Endothelial cell (in vitro differentiated cells): ENCODE data around the gene OR52N5. TPM values are rescaled to one million over a fixed set of nuclear protein-coding genes. Genes with fewer than 3 reads are reported as not detected.

Experiments
- DNase-seq: peaks from one replicate; pipeline ENCODE4 v3.0.0; 2021; ENCODE audit warnings: low spot score
- H3K27ac Mint-ChIP-seq: one replicate; pipeline ENCODE4 v1.8.0; 2021; ENCODE audit warnings: mixed read lengths, inconsistent platforms; ENCODE audit not compliant: unreplicated experiment
- H3K27me3 Mint-ChIP-seq: one replicate; pipeline ENCODE4 v1.8.0; 2021; ENCODE audit warnings: mild to moderate bottlenecking, moderate library complexity, mixed read lengths, inconsistent platforms; ENCODE audit not compliant: unreplicated experiment
- H3K36me3 Mint-ChIP-seq: one replicate; pipeline ENCODE4 v1.8.0; 2021; ENCODE audit warnings: mild to moderate bottlenecking, low read depth, mixed read lengths, inconsistent platforms; ENCODE audit not compliant: unreplicated experiment
- H3K4me1 Mint-ChIP-seq: one replicate; pipeline ENCODE4 v1.8.0; 2021; ENCODE audit warnings: mild to moderate bottlenecking, mixed read lengths, inconsistent platforms; ENCODE audit not compliant: unreplicated experiment
- H3K4me3 Mint-ChIP-seq: one replicate; pipeline ENCODE4 v1.8.0; 2021; ENCODE audit warnings: mild to moderate bottlenecking, mixed read lengths, inconsistent platforms; ENCODE audit not compliant: unreplicated experiment
- H3K9me3 Mint-ChIP-seq: one replicate; pipeline ENCODE4 v1.8.0; 2021; ENCODE audit warnings: mixed read lengths, inconsistent platforms; ENCODE audit not compliant: unreplicated experiment
- total RNA-seq: library from RNA; stranded (reverse); fragmentation: NEBNext Ultra II Directional; extraction: Animal tissue kit (Norgen Biotek cat#: 25700); gene quantifications from one replicate; pipeline ENCODE4 v1.2.1, GENCODE V29; 2021; ENCODE audit not compliant: unreplicated experiment
- TF ChIP-seq, protein P1 (sequence below): fragments of 200-600 bp; sonication (generic); IDR thresholded peaks from one replicate; pipeline ENCODE4 v1.5.0; 2021; ENCODE audit warnings: antibody characterized with exemption; ENCODE audit not compliant: unreplicated experiment

The OR52N5 gene
- total RNA-seq, 1 donor from 2014 or later: 6.8 TPM

DNA sequence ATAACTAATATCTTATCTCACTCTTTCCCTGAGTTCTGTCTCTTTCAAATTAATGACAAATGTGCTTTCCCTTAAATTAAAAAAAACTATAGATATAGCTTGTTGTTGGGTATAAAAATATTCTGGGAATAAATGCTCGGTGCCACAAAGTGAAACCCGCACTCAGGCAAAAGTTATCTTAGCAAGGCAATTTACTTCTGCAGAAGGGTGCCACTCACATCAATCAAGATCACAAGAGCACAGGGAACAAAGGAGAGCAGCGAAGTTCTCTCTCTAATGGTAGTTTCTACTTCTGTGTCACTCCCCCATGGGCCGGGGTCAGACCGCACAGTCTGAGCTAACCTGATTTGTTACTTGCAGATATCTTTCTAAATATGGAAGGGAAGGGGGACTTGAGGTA is 20.8 kb upstream of the OR52N5 start:
- TF ChIP-seq, protein P1, sequence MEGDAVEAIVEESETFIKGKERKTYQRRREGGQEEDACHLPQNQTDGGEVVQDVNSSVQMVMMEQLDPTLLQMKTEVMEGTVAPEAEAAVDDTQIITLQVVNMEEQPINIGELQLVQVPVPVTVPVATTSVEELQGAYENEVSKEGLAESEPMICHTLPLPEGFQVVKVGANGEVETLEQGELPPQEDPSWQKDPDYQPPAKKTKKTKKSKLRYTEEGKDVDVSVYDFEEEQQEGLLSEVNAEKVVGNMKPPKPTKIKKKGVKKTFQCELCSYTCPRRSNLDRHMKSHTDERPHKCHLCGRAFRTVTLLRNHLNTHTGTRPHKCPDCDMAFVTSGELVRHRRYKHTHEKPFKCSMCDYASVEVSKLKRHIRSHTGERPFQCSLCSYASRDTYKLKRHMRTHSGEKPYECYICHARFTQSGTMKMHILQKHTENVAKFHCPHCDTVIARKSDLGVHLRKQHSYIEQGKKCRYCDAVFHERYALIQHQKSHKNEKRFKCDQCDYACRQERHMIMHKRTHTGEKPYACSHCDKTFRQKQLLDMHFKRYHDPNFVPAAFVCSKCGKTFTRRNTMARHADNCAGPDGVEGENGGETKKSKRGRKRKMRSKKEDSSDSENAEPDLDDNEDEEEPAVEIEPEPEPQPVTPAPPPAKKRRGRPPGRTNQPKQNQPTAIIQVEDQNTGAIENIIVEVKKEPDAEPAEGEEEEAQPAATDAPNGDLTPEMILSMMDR: no peak
- peaks cover 65% of the 10 kb centered on the region for H3K36me3 Mint-ChIP-seq
- H3K4me3 Mint-ChIP-seq: peak overlapping the region; percentile 87
- DNase-seq: no peak
- no peak overlapping the region for H3K27ac Mint-ChIP-seq
- peaks cover 59% of the 10 kb centered on the region for H3K4me1 Mint-ChIP-seq
- H3K27me3 Mint-ChIP-seq: peaks cover 13% of the 10 kb centered on the region
- H3K9me3 Mint-ChIP-seq: peaks cover 15% of the 10 kb centered on the region

DNA sequence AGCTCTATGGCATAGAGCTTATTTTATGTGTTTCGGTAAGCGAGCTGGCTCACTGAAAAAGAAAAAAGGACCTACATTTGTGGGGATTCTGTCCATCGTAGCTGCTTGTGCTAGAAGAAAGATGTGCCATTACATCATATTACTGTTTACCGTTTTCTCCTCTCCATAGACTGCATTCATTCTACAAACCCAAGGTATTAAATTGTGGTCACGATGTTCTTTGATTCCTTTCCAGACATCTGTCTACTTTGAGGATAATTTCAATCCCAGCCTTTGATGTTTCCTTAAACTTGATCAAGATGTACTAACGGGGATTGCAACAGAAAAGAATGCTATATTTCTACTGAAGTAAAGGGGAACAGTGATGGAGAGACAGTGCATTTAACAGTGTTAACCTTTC is 13.4 kb upstream of the OR52N5 start:
- Mint-ChIP-seq H3K36me3 (peaks cover 31% of the 10 kb centered on the region), H3K9me3 (no peaks in the 10 kb centered on the region), H3K4me1 (peaks cover 16% of the 10 kb centered on the region), H3K27me3 (no peaks in the 10 kb centered on the region), H3K27ac (no peak overlapping the region), H3K4me3 (no peak overlapping the region)
- DNase-seq: no peak
- TF ChIP-seq, protein P1: no peak

DNA sequence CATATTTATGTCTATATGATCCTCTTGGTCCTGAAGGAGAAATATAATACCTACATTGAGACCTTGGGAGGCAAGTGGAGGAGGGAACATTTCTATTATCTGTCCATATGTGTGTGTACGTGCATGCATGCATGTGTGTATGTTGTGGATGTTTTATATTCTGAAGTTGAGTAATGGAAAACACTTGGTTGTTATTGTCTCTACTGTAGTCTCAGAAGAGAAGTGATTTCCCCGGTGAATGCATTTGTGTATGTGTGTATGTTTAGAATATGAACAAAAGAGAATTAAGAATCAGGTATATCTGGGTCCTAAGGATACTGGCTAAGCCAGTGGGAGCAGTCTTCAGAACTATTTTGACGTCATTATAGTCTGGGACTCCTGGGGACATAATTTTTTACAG is 8.0 kb upstream of the OR52N5 start, which contains the start of gene OR52N1:
OR52N1 (minus strand) TSS at position 101 of the 400 bp plus-strand sequence. CDS start 2,449 bp downstream, outside the sequence.
- DNase-seq: no peak
- H3K9me3 Mint-ChIP-seq: no peaks in the 10 kb centered on the region
- H3K36me3 Mint-ChIP-seq: peaks cover 30% of the 10 kb centered on the region
- no peak within 1 kb of the TSS for H3K4me3 Mint-ChIP-seq
- H3K4me1 Mint-ChIP-seq: no peaks in the 10 kb centered on the region
- H3K27ac Mint-ChIP-seq: no peak within 1 kb of the TSS
- TF ChIP-seq, protein P1: no peak
- no peaks in the 10 kb centered on the region for H3K27me3 Mint-ChIP-seq

DNA sequence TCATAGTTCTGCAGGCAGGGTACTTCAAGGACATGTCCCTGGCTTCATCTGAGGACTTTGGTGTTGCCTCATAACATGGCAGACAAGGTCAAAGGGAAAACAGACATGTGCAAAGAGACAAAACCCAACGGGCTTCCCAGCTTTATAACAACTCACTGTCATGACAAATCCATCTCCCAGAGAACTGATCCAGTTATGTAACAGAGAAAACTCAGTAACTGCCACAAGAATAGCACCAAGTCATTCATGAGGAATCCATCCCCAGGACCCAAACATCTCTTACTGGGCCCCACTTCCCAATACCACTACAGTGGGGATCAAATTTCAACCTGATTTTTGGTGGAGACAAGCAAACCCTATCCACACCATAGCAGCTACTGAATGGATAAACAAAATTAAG is 16.1 kb downstream of the OR52N5 start:
- no peaks in the 10 kb centered on the region for H3K4me1 Mint-ChIP-seq
- no peak overlapping the region for H3K4me3 Mint-ChIP-seq
- H3K36me3 Mint-ChIP-seq: no peaks in the 10 kb centered on the region
- TF ChIP-seq, protein P1: no peak
- no peak for DNase-seq
- no peaks in the 10 kb centered on the region for H3K27me3 Mint-ChIP-seq
- no peak overlapping the region for H3K27ac Mint-ChIP-seq
- no peaks in the 10 kb centered on the region for H3K9me3 Mint-ChIP-seq

DNA sequence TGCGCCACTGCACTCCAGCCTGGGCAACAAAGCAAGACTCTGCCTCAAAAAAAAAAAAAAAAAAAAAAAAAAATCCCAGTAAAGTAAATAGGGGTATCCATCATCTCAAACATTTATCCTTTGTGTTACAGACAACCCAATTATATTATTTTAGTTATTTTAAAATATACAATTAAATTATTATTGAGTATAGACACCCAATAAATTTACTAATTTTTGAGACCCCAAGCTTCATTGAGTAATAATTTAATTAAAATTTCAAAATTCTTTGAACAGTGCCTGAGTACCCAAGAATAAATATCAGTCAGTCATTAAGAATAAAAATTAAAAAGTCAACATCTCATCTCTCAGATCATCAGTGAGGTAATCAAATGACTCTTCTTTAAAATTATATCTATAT is 29.2 kb downstream of the OR52N5 start, which contains the start of gene OR52N4:
OR52N4 (plus strand) TSS at position 301 of the 400 bp plus-strand sequence. CDS start 498 bp downstream, outside the sequence.
- Mint-ChIP-seq H3K27me3 (no peaks in the 10 kb centered on the region), H3K4me3 (no peak within 1 kb of the TSS), H3K36me3 (peaks cover 4% of the 10 kb centered on the region), H3K27ac (no peak within 1 kb of the TSS), H3K9me3 (no peaks in the 10 kb centered on the region), H3K4me1 (no peaks in the 10 kb centered on the region)
- TF ChIP-seq, protein P1: no peak
- DNase-seq: no peak
